ENCODE results near the gene ICAM1. TPM values are rescaled to one million over a fixed set of nuclear protein-coding genes. Genes with fewer than 3 reads are reported as not detected.

ICAM1 gene
- polyA plus RNA-seq, 3 donors, result 21.6 to 118 (median 40.8) TPM

- 98% methylated on average over 23 of the region's 23 CpGs for WGBS (ENCODE audit: insufficient coverage)
- no peaks in the 10 kb centered on the region for H3K27me3 ChIP-seq (ENCODE audit: control insufficient read depth in 2 of 2, insufficient read depth in 2 of 2, low read length in 2 of 2)
- H3K4me2 ChIP-seq (replicated peaks; ENCODE audit: extremely low read depth, low read length, poor library complexity, severe bottlenecking), result no peak overlapping the region
- intact Hi-C loops (cut with micrococcal nuclease), result no loop called here
- no peak overlapping the region for H3K4me3 Mint-ChIP-seq
- H3K79me2 ChIP-seq (ENCODE audit: insufficient read depth, low read length), result no peaks in the 10 kb centered on the region
- peaks cover 5 to 13% (median 11%) of the 10 kb centered on the region in 3 donors for H3K27me3 Mint-ChIP-seq (ENCODE audit: low read depth in 3 of 3)
- H3K4me1 ChIP-seq (ENCODE audit: control insufficient read depth in 1 of 2, insufficient read depth in 2 of 2, low read length in 2 of 2), result peaks cover 16 to 34% of the 10 kb centered on the region in 2 donors
- no peaks in the 10 kb centered on the region for H4K20me1 ChIP-seq (ENCODE audit: insufficient read depth, low read length)
- no peak overlapping the region for H3K9ac ChIP-seq (ENCODE audit: insufficient read depth, low read length, poor library complexity, severe bottlenecking)
- H3K36me3 ChIP-seq (replicated peaks in 1 of 2; ENCODE audit: control insufficient read depth in 1 of 2, insufficient read depth in 2 of 2, low read length in 2 of 2), result no peaks in the 10 kb centered on the region
- no peak overlapping the region for H3K27ac Mint-ChIP-seq
- H3K9me3 ChIP-seq (replicated peaks in 1 of 2; ENCODE audit: control insufficient read depth in 1 of 2, insufficient read depth in 1 of 2, low read length in 2 of 2), result peaks cover 0 to 6% of the 10 kb centered on the region in 2 donors
- H3K36me3 Mint-ChIP-seq, result peaks cover 0 to 7% of the 10 kb centered on the region in 2 donors
- no peak for DNase-seq
- H3K27ac ChIP-seq (ENCODE audit: low read depth in 1 of 2, low read length in 2 of 2), result no peak overlapping the region
- H3K9me3 Mint-ChIP-seq, result peaks cover 0 to 2% (median 0%) of the 10 kb centered on the region in 7 donors
- H3K4me3 ChIP-seq (replicated peaks in 1 of 3; ENCODE audit: low read depth in 2 of 3, low read length in 3 of 3), result no peak overlapping the region
- H3K4me1 Mint-ChIP-seq, result peaks cover 26% of the 10 kb centered on the region
- no peak for TF ChIP-seq CTCF (IDR thresholded peaks at IDR 0.05)
- H2AFZ ChIP-seq (ENCODE audit: insufficient read depth, low read depth, low read length, poor library complexity, severe bottlenecking), result no peak overlapping the region
These were observed 46.6 kb upstream of the ICAM1 start for GRCh38 chr19:10224337-10224736.

DNA sequence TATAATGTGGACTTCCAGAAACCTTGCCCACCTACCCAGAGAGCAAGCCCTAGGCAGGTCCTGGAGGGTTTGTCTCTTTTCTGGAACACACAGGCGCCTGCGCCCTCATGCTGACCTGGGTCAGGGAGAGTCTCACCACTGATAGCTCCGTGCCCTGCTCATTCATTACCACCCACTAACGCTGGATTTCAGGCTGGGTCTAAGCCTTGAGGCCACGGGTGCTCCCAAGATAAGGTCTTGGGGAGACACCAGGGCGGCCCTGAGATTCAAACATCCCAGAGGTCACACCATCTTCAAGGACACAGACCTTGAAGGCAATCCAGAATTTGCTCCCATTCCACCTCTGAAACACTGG lies 44.9 kb upstream of the ICAM1 start:
- no peak overlapping the region for H3K9ac ChIP-seq (ENCODE audit: insufficient read depth, low read length, poor library complexity, severe bottlenecking)

More for the DNA sequence above, 44.9 kb upstream of the ICAM1 start:
- peaks cover 0 to 7% of the 10 kb centered on the region in 2 donors for H3K36me3 Mint-ChIP-seq
- Histone ChIP-seq H3K9me3 (replicated peaks in 1 of 2; ENCODE audit: control insufficient read depth in 1 of 2, insufficient read depth in 1 of 2, low read length in 2 of 2) (peaks cover 0 to 6% of the 10 kb centered on the region in 2 donors), H4K20me1 (ENCODE audit: insufficient read depth, low read length) (no peaks in the 10 kb centered on the region), H3K27me3 (ENCODE audit: control insufficient read depth in 2 of 2, insufficient read depth in 2 of 2, low read length in 2 of 2) (peaks cover 0 to 13% of the 10 kb centered on the region in 2 donors), H3K79me2 (ENCODE audit: insufficient read depth, low read length) (no peaks in the 10 kb centered on the region), H3K27ac (ENCODE audit: low read depth in 1 of 2, low read length in 2 of 2) (no peak overlapping the region), H3K4me2 (replicated peaks; ENCODE audit: extremely low read depth, low read length, poor library complexity, severe bottlenecking) (no peak overlapping the region), H3K4me3 (replicated peaks in 1 of 3; ENCODE audit: low read depth in 2 of 3, low read length in 3 of 3) (no peak overlapping the region), H3K36me3 (replicated peaks in 1 of 2; ENCODE audit: control insufficient read depth in 1 of 2, insufficient read depth in 2 of 2, low read length in 2 of 2) (no peaks in the 10 kb centered on the region), H2AFZ (ENCODE audit: insufficient read depth, low read depth, low read length, poor library complexity, severe bottlenecking) (no peak overlapping the region), H3K4me1 (ENCODE audit: control insufficient read depth in 1 of 2, insufficient read depth in 2 of 2, low read length in 2 of 2) (peaks cover 26 to 38% of the 10 kb centered on the region in 2 donors)
- intact Hi-C loops (cut with micrococcal nuclease), result no loop called here
- H3K27ac Mint-ChIP-seq, result no peak overlapping the region
- no peak for TF ChIP-seq CTCF (IDR thresholded peaks at IDR 0.05)
- WGBS (ENCODE audit: insufficient coverage), result 100% methylated on average over 4 of the region's 6 CpGs
- peaks cover 28% of the 10 kb centered on the region for H3K4me1 Mint-ChIP-seq
- peaks cover 0 to 2% (median 0%) of the 10 kb centered on the region in 7 donors for H3K9me3 Mint-ChIP-seq
- peaks cover 15 to 24% (median 16%) of the 10 kb centered on the region in 3 donors for H3K27me3 Mint-ChIP-seq (ENCODE audit: low read depth in 3 of 3)
- no peak overlapping the region for H3K4me3 Mint-ChIP-seq
- DNase-seq, result no peak

Measured in CD14-positive monocyte (primary cell).